ENCODE results near the gene ATP8A1. TPM values are rescaled to one million over a fixed set of nuclear protein-coding genes. Genes with fewer than 3 reads are reported as not detected.

Gene ATP8A1
- total and polyA plus RNA-seq, 2 donors from 2014 or later, result 4.6 to 27.4 TPM

- FAIRE-seq, result no peak
- Histone ChIP-seq H3K9ac (ENCODE audit: low read length in 3 of 3) (no peak overlapping the region), H3K27me3 (ENCODE audit: control insufficient read depth, insufficient read depth, low read length) (no peaks in the 10 kb centered on the region), H3K9me3 (ENCODE audit: control insufficient read depth in 2 of 3, insufficient read depth in 1 of 3, low read length in 3 of 3) (no peaks in the 10 kb centered on the region), H3K4me3 (ENCODE audit: low read length in 3 of 3) (no peak overlapping the region), H3K36me3 (ENCODE audit: control insufficient read depth in 2 of 3, insufficient read depth in 3 of 3, low read length in 3 of 3) (peaks cover 0 to 5% (median 4%) of the 10 kb centered on the region in 3 donors), H3K4me1 (ENCODE audit: control insufficient read depth in 2 of 3, insufficient read depth in 2 of 3, low read depth in 1 of 3, low read length in 3 of 3) (no peaks in the 10 kb centered on the region), H3K27ac (ENCODE audit: low read depth in 2 of 2, low read length in 2 of 2) (no peak overlapping the region)
- no peak for DNase-seq
- TF ChIP-seq CTCF (IDR thresholded peaks at IDR 0.05; ENCODE audit: borderline replicate concordance, extremely low read depth, insufficient read depth), result no peak
- intact Hi-C loops (cut with DNase I), result loop anchor here (10.0 kb wide), 1 partner anchor 125 kb away; no protein-coding TSS in a partner anchor
Measured at GRCh38 chr4:42510225-42510624, 146.7 kb downstream of the ATP8A1 start.

- no peak overlapping the region for H3K27ac ChIP-seq (ENCODE audit: low read depth in 2 of 2, low read length in 2 of 2)
- DNase-seq (peak in 3 of 5 donors; percentile 11 to 60 (median 38)), FAIRE-seq (no peak)
- H3K9me3 ChIP-seq (ENCODE audit: control insufficient read depth in 2 of 3, insufficient read depth in 1 of 3, low read length in 3 of 3), result no peaks in the 10 kb centered on the region
- intact Hi-C loops (cut with DNase I), result no loop called here
- H3K4me3 ChIP-seq (ENCODE audit: low read length in 3 of 3), result no peak overlapping the region
- no peak overlapping the region for H3K9ac ChIP-seq (ENCODE audit: low read length in 3 of 3)
- H3K36me3 ChIP-seq (ENCODE audit: control insufficient read depth in 2 of 3, insufficient read depth in 3 of 3, low read length in 3 of 3), result peaks cover 0 to 5% (median 4%) of the 10 kb centered on the region in 3 donors
- H3K27me3 ChIP-seq (ENCODE audit: control insufficient read depth, insufficient read depth, low read length), result no peaks in the 10 kb centered on the region
- TF ChIP-seq CTCF (IDR thresholded peaks at IDR 0.05; ENCODE audit: borderline replicate concordance, extremely low read depth, insufficient read depth), result no peak
- peaks cover 0 to 5% (median 0%) of the 10 kb centered on the region in 3 donors for H3K4me1 ChIP-seq (ENCODE audit: control insufficient read depth in 2 of 3, insufficient read depth in 2 of 3, low read depth in 1 of 3, low read length in 3 of 3)
Measured at GRCh38 chr4:42501624-42502401, 155.1 kb downstream of the ATP8A1 start.

GRCh38 chr4:42498040-42498439 is 158.9 kb downstream of the ATP8A1 start:
- Histone ChIP-seq H3K9me3 (ENCODE audit: control insufficient read depth in 2 of 3, insufficient read depth in 1 of 3, low read length in 3 of 3) (no peaks in the 10 kb centered on the region), H3K9ac (ENCODE audit: low read length in 3 of 3) (no peak overlapping the region), H3K4me1 (ENCODE audit: control insufficient read depth in 2 of 3, insufficient read depth in 2 of 3, low read depth in 1 of 3, low read length in 3 of 3) (peaks cover 0 to 5% (median 0%) of the 10 kb centered on the region in 3 donors), H3K36me3 (ENCODE audit: control insufficient read depth in 2 of 3, insufficient read depth in 3 of 3, low read length in 3 of 3) (no peaks in the 10 kb centered on the region), H3K27ac (ENCODE audit: low read depth in 2 of 2, low read length in 2 of 2) (no peak overlapping the region), H3K4me3 (ENCODE audit: low read length in 3 of 3) (no peak overlapping the region), H3K27me3 (ENCODE audit: control insufficient read depth, insufficient read depth, low read length) (no peaks in the 10 kb centered on the region)
- TF ChIP-seq CTCF (IDR thresholded peaks at IDR 0.05; ENCODE audit: borderline replicate concordance, extremely low read depth, insufficient read depth), result no peak
- intact Hi-C loops (cut with DNase I), result no loop called here
- DNase-seq (peak in 1 of 5 donors; percentile 61), FAIRE-seq (no peak)
